Measurements from ENCODE around the gene GNPTG.

The GNPTG gene

DNA sequence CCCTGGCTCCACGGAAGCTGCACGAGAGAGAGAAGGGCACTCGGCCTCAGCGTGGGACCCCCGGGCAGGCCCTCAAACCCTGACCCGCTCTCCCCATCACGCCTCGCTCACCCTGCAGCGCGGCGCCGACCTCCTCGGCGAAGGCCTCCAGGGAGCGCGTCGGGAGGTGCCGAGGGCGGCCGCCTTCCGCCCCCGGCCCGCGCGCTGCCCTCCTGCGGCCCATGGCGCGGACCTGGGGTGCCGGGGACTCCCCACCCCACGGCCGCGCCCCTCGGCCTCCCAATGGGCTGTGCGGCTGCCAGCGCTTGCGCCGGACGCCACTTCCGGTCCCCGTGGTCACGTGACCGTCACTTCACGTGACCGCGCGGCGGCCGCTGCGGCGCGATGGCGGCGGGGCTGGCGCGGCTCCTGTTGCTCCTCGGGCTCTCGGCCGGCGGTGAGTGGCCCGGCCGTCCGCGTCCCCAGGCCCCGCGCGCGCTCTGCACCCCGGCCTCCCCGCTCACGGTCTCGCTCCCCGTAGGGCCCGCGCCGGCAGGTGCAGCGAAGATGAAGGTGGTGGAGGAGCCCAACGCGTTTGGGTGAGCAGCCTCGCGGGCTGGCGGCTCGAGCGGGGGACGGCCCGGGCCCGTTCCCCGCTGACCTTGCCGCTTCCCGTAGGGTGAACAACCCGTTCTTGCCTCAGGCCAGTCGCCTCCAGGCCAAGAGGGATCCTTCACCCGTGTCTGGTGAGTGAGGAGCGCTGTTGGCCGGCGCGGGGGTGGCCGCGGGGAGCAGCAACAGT lies at the start of gene GNPTG, which contains the start of gene TSR3:
TSS of gene GNPTG (plus strand) at position 350 of the 781 bp plus-strand sequence. CDS start at position 385, 35 bp downstream.
TSS of gene TSR3 (minus strand) at position 297 of the 781 bp plus-strand sequence. CDS start at position 223, 74 bp downstream.
- peak in 48 of 56 donors; percentile 17 to 86 (median 60) for DNase-seq

DNA sequence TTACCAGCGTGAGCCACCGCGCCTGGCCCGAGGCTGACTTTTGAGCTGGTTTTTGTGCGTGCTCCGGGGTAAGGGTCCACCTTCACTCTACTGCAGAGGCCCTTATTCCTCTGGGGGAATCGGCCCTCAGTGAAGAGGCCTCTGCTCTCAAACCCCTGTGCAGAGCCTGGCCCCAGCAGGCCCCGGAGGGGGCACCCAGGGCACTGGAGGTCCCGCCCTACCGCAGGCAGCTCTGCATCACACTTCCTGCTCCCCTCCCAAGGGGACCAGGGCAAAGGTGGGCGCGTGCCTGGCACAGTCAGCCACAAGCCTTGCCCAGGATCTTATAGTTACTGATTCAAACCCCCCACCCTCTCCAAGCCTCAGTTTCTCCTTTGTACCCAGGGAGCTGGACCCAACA lies 45.9 kb upstream of the GNPTG start:
- no peak for DNase-seq

DNA sequence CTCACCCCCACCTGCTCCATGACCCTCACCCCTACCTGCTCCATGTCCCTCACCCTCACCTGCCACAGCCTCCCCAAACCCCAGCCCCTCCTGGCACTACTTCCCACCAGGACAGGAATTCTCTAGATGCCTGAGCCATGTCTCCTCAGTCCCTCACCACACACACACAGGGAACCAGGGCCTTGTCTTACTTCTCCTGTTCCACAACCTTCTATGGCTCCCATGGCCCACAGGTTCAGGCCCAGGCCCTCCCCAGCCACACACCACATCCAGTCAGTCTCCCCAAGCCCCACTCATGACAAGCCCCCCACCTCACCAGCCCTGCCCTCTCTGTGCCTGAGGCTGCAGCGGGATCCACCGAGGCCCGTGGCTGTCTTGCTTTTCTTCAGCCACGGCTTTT lies 45.4 kb upstream of the GNPTG start:
- no peak for DNase-seq

DNA sequence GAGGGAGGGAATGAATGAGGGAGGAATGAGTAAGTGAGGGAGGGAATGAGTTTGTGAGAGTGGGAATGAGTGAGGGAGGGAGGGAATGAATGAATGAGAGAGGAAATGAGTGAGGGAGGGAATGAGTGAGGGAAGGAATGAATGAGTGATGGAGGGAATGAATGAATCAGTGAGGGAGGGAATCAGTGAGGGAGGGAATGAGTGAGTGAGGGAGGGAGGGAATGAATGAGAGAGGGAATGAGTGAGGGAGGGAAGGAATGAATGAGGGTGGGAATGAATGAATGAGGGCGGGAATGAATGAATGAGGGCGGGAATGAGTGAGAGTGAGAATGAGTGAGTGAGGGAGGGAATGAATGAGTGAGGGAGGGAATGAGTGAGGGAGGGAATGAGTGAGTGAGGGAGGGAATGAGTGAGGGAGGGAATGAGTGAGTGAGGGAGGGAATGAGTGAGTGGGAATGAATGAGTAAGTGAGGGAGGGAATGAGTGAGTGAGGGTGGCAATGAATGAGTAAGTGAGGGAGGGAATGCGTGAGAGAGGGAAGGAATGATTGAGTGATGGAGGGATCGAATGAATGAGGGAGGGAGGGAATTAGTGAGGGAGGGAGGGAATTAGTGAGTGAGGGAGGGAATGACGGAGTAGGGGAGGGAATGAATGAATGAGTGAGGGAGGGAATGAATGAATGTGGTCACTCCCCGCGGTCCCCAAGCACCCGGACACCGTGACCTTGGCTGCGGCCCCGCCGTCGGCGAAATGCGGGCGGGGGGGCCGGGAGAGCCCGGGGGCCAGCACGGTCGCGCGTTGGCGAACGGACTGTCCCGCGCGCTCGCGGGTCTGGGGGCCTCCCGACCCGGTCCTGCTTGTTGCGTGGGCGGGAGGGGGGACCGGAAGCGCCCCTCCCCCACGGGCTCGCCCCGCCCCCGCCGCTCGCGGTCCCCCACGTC lies 43.4 kb upstream of the GNPTG start:
- peak in 2 of 56 donors; percentile 53 to 86 for DNase-seq

DNA sequence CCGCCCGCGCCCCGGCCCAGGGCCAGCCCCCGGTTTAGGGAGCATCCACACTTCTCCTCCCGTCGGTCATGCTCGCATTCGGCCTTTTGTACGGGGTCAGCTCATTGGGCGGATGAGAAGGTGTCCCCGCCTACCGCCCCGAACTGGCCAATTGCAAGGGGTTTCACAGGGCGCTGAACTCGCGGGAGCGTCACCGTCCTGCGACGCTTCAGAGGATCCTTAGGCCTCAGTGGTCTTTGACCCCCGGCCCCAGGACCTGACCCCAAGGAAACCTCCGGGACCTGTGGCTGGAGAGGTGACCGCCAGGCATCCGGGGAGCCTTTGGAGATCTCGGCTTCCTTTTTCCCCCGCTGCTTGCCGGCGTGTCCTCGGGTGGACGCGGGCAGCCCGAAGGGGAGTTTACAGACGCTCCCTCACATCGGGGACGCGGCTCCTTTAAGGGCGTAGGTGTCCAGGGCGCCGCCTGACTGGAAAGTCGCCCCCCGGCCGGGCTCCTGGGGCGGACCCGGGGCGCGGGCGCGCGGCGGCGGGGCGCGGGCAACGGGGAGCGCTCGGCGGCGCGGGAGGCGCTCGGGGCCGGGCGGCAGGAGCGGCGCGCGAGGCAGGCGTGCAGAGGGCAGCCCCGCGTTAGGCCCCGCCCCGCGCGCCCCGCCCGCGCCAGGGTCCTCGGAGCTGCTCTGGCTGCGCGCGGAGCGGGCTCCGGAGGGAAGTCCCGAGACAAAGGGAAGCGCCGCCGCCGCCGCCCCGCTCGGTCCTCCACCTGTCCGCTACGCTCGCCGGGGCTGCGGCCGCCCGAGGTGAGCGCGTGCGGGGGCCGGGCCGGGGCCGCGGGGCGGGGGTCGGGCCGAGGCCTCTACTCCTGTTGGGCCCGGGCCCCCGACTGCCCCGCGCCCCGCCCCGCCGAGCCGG lies 42.5 kb upstream of the GNPTG start, which contains the start of gene UBE2I:
TSS of gene UBE2I (plus strand) at position 660 of the 909 bp plus-strand sequence. CDS start 4,395 bp downstream, outside the sequence.
- peak; percentile 81 to 99 (median 96) for DNase-seq

DNA sequence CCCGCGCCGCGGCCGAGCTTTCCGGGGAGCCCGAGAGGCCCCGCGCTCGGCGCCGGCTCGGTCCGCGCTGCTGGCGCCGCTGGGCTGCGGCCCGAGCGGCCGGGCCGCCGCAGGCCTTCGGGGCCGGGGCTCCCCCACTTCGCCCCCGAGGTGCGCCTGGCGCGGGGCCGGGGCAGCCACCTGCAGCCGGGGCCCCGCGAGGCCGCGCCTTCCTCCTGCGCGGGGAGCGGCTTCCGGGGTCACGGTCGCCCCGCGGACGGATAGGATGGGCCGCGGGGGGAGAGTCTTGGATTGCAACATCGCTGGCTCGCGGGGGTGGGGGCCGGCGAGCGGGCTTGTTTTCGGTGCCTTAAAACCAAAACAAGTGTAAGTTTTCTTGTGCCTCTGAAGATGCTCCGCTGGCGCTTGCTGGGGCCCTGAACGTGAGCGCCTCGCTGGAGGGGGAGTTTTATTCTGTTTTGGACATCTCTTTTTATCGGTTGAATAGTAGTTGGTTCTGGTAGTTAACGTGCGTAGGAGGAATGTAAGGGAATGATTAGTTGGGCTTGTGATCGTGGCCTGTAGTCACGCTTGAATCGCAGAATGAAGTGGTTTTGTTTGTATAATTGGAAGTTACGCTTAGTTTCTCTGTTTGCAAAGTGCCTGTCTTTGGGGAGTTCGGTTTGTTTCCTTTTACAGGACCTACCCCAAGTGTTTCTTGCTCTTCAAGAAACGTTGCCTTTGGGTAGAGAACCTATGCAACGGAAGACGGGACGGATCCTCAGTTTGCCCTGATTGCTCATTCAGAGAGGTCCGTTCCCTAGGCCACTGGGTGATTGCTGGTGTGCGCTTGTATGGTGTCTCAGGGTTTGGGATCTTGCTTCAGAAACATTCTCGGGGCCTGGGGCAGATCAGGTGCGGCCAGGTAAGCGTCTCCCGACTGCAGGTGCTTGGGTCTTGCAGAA lies 41.6 kb upstream of the GNPTG start:
- DNase-seq: peak in 2 of 56 donors; percentile 10 to 19

DNA sequence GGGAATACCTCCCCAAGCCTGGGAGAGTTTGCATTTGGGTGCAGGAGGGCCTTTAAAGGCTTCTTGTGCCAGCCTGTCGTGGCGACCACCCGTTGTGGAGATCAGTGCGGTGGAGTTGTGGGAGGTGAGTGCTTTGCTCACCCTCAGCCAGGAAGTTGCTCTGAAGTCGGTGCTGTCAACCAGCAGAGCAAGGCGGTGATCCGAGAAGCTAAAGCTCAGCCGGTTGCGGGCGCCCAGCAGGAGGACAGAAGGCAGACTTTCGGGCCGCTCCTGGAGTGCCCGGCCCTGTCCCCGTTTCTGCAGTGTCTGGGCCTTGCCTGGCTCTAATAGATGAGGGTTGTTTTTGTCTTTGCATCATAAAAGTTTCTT lies 40.9 kb upstream of the GNPTG start:
- DNase-seq: no peak

DNA sequence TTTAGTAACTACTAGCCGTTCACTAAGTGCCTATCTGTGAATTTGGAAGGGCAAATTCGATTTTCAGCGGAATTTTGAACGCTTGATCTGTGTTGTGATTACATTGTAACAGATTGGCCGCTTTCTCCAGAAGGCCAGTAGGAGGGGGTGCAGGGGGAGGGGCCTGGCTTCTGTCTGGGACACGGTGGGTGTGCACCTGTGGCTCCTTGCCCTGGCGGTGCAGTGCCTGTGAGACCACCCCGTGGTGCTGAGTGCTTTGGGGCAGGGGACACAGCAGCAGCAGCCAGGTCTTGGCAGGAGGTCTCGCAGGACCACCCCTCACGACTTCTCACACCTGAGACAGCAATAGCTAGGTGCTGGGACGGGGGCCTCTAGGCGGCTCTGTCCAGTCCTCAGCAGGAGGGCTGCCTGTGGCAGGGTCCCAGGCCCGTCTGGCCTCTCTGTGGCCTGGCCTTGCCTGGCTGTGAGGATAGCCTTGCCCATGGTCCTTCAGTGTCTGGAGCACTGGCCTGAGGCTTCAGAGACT lies 40.5 kb upstream of the GNPTG start:
- no peak for DNase-seq

DNA sequence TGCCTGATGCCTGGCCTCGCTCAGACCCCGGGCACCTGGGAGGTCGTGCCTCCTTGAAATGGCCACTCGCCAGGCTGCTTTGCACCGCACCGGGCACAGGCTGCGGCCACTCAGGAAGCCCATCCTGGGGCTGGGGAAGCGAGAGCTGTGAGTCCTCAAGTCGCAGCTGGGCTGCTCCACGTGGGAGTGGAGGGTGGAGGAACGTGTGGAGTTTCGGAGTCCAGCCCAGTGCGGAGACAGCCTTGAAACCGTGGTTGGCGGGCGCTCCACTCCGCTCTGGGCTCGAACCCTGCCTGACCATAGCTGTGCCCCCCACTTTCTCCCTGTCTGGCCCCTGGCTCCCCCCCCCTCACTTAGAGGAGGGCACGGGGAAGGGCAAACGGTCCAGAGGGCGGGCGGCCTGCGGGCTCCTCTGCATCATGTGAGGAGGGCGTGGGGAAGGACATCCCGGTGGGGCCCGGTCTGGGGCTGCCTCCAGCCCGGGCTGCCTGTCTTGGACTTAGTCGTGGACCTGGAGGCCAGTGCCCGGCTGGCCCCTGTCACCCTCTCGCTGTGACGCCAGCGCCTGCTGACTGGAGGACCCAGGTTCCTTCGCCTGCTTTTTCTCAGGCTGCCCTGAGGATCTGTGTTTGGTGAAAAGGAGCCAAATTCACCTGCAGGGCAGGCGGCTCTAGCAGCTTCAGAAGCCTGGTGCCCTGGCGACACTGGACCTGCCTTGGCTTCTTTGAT lies 39.8 kb upstream of the GNPTG start:
- DNase-seq: peak in 1 of 56 donors; percentile 11

DNA sequence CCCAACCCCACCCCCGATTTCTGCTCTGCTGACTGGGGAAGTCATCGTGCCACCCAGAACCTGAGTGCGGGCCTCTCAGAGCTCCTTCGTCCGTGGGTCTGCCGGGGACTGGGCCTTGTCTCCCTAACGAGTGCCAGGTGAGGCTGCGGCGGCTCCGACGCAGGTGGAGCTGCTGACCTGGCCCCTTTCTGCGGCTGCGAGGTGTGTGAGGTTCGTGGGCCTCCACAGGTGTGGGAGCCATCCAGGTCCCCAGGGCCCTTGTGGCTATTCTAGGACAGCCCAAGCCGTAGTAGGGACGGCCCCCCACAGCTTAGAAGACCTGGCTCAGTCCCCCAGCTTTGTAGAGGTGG lies 39.3 kb upstream of the GNPTG start:
- no peak for DNase-seq

DNA sequence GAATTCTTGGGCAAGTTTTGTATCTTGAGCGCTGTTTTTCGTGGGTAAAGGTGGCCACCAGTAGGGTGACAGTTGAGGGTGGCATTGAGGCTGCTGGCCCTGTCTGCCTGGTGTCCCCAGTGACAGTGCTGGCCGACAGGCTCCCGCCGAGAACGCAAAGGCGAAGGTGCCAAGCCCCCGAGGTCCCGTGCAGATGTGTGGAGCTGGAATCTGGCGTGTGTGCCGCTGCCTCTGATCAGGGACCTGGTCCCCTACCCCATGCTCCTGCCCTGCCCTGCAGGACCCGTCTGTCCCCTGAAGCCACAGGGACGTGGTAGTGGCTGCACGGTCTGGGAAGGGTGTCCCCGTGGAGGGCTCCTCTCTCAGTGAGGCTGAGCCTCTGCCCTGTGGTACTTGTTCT lies 38.8 kb upstream of the GNPTG start:
- no peak for DNase-seq

DNA sequence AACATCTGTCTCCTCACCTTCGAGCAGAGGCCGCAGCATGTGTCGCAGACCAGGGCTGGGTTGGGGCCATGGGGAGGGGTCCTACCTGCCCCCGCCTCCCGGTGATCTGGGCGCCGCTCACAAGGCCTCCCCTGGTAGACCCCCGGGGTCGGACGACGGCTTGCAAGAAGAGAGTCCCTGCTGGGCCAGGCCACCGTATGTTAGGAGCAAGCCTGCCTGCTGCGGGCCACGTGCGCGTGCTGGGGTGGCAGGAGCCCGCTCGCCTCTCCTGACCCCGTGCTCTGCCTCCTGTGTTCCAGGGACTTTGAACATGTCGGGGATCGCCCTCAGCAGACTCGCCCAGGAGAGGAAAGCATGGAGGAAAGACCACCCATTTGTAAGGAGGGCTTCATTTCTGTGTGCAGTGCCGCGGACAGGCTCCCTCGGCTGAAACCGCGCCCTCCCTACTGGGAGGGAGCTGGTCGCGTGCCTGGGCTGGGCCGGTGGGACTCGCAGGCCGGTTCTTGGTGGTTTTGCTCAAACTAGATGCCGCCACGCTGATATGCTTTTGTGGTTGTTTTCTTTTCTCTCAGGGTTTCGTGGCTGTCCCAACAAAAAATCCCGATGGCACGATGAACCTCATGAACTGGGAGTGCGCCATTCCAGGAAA lies 37.9 kb upstream of the GNPTG start:
- DNase-seq: no peak

DNA sequence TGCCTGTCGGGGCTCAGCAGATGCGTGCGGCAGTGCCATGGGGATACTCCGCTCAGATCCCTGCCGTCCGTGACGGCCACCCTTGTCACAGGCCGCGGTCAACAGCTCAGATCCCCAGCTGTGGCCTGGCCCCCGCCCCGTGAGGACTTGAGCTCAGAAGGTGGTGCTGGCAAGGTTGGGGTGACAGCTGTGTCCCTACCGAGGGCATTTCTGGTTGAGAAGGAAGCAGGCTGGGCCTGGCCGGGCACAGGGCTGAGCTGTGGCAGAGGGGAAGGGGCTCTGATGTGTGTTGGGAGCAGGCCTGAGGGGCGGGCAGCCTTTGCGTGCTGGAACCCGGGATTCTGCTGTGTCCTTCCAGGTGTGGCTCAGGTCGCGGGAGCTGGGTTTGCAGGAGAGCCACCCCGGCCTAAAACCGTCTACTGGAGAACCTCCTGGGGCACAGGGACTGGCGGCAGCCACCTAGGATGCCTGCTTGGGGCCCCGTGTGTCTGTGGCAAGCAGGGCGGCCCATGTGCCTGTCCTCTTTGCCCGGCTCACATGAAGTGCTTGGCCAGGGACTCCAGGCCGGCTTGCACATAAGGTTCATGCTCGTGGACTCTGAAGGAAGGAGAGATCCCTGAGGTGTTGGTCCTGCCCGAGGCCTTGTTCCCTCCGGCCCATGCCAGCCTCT lies 37.2 kb upstream of the GNPTG start:
- DNase-seq: no peak

DNA sequence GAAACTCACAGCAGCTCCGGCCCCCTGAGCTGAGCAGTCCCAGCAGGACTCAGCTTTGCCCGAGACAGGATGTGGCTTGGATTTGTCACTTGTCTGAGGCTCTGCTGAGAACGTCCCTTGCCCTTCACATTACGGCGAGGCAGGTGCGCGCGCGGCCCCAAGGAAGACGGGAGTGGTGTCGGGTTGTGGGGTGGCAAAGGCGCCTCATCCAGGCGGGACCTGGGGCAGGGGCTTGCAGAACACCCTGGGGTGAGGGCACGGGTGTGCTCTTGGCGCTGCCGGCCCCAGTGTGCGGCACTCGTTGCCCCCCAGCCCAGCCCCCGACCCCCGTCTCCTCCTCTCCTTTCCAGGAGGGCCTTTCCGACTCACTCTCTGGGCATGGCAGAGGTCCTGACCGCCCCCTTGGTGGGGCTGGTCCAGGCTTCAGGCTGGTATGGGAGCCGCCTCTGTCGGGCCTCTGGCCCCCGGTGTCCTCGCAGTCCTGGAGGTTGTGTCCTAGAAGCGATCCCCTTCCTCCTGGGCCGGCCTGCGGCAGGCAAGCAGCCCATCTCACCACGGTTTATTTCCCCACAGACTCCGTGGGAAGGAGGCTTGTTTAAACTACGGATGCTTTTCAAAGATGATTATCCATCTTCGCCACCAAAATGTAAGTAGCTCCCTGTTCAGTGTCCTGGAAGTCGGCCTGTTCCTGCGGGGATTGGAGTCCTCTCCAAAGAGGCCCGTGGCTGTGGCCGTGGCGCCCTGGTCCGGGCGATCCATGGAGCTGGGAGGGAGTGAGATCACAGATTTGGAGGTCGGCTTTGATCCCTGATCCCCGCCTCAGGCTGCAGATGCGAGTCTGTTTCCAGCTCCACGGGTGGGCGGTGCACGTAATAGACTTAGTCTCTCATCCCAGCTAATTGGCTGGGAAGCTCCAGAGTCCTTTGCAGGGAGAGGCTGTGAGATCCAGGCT lies 36.4 kb upstream of the GNPTG start:
- DNase-seq: no peak

DNA sequence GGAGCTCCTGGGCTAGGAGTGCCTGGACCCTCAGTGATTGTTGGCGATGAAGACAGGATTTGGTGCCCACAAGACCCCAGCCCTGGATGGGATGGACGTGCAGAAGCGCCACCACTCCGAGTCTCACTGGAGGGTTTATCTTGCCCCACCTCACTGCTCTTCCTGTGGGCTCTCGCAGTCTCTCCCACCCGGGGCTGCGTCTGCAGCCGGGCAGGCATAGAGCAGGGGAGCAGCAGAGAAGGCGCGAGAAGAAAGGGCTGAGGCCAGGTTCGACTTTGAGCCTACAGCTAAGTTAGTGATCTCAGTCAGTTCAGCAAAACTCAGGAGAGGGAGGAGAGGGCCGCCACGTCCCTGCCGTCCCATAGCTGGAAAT lies 35.7 kb upstream of the GNPTG start:
- no peak for DNase-seq

DNA sequence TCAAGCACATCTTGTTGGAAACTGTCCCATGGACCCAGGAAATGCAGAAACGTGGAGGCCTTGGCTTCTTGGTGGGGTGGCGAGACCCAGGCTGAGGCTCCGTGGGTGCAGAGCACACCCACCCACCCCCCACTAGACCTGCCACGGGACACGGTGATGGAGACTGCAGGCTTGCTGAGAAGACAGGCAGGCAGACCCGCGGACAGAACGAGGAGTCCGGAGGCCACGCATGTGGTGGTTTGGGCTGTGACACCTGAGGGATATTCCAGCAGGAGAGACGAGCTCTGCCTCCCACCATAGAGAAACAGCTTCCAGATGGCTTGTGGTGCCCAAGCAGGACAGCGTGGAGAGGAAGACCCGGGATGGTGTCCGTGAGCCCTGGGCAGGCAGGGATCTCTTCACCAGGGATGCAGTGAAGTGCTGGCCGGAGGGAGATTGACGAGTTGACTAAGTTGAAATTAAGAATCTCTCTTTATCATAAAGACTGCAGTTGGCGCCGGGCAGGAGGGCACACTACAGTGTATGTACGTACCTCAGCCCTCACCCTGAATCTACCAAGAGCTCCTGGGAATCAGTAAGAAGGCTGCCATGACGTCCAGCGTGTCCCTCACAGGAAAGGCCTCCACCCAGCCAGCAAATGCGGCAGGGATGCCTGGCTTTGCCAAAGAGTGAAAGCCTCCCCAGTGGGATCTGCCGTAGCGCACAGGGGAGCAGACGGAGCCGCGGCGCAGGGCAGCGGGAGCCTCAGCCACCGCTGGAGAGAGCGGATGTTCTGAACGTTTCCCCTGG lies 34.1 kb upstream of the GNPTG start:
- DNase-seq: no peak
